ENCODE data around the gene ARVCF.

Gene ARVCF

GRCh38 chr22:20017622-20017958 lies 967 bp upstream of the ARVCF start:
- DNase-seq (ENCODE audit: low spot score) = no peak

GRCh38 chr22:20015971-20016733 lies 471 bp downstream of the ARVCF start:
- DNase-seq (ENCODE audit: low spot score) = no peak

GRCh38 chr22:20015187-20015625 lies 1.4 kb downstream of the ARVCF start:
- DNase-seq (ENCODE audit: low spot score) = no peak

- DNase-seq (ENCODE audit: low spot score) = no peak
Measured at GRCh38 chr22:20014526-20015186, 2.0 kb downstream of the ARVCF start.

DNA sequence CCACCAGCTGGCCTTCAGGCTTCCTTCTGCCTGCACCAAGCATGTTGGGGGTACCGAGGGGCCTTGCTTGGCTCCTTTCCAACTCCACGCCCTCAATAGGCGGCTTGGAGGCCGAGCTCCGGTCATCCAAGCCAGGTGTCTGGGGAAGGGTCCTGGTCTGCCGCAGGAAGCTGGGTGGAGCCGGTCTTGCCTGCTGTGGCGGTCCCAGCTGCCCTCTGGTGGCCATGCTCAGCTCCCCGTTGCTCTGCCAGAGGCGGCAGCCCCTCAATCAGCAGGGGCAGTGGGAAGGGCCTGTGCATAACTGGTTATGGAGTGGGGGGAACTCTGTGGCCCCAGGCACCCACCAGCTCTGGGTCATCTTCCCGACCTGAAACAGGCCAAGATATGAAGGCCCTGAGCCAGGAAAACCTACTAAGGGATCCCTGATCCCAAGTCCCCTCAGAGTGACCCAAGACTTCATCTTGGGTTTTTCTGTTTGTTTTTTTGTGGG lies 3.2 kb downstream of the ARVCF start:
- DNase-seq (ENCODE audit: low spot score) = peak; percentile 13

DNA sequence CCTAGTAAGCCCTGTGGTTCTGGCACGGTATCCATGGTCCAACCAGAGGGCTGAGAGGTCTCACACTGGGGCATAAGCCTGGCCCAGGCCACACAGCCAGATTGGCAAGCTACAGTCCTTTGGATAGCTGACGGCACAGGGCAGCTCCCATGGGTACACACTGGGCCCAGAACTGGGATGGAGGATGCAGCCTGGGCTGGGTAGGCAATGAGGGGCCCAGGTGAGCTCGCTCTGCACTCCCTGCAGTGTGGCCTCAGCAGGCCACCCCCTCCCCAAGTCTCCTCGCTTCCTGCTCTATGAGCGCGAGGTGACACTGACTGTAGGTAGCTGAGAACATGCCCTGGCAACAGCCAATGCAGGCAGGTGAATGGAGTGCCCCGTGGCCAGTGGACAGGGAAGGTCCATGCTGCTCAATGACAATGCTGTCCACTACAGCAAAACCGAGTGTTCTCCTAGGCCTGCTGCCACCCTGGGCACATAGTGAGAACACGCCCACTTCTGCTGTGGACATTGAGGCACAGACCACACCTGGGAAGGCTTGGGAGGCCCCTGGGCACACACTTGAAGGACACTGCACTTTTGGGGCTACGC lies 3.8 kb downstream of the ARVCF start:
- no peak for DNase-seq (ENCODE audit: low spot score)

GRCh38 chr22:20011993-20012740 lies 4.5 kb downstream of the ARVCF start:
- no peak for DNase-seq (ENCODE audit: low spot score)

DNA sequence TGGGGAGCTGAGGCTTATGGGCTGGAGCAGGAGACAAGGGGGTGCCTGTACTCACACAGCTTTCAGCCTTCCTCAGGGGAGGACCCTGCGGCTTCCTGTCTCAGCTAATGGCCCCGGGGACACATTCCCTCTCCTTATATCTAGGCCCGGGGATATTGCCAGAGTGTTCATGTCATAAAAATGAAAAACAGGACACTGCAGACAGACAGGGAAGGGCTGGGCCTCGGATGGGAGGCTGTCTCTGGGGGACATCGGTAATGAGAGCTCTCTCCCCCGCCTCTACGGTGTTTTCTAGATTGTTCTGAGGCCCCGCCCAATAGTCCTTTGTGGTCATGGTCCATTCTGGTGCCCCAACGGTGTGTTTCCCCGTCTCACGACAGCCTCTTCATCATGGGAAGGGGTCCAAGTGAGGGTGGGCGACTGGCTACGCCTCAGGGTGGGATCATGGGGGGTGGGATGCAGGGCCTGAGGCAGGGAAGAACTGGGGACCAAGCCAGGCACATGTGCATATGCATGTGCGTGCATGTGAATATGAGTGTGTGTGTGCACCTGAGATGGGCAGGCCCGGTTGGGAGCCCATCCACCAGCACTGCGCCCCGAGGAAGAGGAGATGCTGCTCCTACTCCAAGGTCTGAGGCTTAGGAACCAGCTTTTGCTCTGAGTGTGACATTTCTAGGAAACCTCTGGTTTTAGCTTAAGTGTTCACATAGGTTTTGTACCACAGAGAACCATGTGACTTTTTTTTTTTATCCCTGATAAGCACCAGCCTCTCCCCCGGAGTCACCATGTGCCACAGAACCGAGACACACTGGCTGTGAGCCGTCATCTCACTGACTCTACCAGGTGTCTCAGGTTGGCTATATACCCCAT lies 5.3 kb downstream of the ARVCF start:
- DNase-seq (ENCODE audit: low spot score) = no peak

DNA sequence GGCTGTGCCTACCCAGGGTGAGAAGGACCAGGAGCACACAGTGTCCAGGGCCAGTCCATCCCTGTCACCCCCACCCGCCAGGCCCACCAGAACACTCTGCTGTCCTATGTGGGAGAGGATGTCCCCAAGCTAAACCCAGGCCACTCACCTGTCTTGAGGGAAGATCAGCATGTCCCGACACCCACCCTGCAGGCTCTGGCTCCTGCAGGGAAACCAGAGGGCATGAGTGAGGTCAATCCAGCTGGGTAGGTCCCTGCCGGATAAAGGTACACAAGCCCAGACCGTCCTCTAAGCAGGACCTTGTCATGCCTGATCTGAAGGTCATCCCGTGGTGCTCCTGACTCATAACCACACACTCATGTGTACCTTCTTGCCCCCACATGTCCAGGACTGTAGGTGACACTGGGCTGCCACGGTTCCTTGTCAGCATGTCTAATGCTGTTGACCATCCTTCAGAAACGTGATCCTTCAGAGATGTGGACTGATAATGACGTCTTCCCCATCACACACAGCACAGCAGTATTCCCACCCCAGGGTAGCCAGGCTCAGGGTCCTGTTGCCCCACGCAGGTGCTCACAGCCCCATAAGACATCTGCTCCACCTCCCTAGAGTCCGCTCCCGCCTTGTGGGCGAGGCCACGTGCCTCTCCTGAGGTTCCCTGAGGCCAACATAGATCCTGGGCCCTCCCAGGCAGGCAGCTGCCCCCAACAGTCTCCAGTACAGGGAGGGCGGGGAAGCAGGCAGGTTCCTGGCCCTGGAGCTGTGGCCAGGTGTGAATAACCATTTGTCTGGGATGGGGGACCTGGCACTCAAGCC lies 6.1 kb downstream of the ARVCF start:
- DNase-seq (ENCODE audit: low spot score) = no peak

- no peak for DNase-seq (ENCODE audit: low spot score)
Measured at GRCh38 chr22:20009582-20010306, 6.9 kb downstream of the ARVCF start.

DNA sequence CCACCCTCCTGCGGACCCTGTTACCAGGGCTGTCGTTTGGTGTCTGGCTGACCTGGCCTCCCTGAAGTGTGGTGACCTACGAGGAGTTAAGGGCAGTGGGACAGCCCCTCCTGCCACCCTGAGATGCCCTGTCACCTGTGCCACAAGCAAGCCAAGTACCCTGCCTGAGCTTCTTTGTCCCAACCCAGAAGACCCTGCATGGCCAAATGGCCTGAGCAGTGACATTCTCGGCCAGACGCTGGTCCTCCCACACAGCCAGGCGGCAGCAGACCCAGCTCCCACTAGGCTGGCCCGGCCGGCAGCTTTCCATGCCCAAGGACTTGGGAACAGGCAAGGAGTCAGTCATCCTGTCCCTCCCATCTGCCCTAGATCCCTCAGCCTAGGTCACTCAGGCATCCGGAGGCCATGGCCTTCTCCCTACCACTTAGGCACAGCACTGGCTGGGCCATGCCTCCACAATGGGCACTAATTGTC lies 7.6 kb downstream of the ARVCF start:
- DNase-seq (ENCODE audit: low spot score) = no peak

- DNase-seq (ENCODE audit: low spot score) = no peak
Measured at GRCh38 chr22:20008221-20008995, 8.2 kb downstream of the ARVCF start.

GRCh38 chr22:20004464-20004863 lies 12.2 kb downstream of the ARVCF start:
- no peak for DNase-seq (ENCODE audit: low spot score)

- DNase-seq (ENCODE audit: low spot score) = no peak
Measured at GRCh38 chr22:20003304-20003703, 13.3 kb downstream of the ARVCF start.

DNA sequence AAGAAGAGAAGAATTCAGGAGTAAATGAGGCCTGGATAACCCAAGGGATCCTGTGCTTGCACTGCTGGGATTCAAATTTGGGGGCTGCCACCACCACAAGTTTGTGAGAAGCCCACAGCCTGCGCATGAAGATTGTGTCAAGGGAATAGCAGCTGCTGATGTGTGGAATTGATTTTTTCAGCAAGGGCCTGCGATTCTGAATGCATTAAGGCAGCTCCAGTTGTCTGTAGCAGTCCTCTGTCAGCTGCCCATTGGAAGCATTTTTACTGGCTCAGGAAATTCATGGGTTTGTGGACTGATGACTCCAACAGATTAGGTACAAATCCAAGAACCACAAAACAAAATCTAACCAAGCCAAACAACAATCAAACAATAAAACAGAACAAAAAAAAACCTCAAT lies 14.0 kb downstream of the ARVCF start:
- DNase-seq (ENCODE audit: low spot score) = no peak

GRCh38 chr22:20002128-20002527 lies 14.5 kb downstream of the ARVCF start:
- DNase-seq (ENCODE audit: low spot score) = no peak

GRCh38 chr22:20001082-20001638 lies 15.5 kb downstream of the ARVCF start:
- no peak for DNase-seq (ENCODE audit: low spot score)

GRCh38 chr22:20000246-20001081 lies 16.2 kb downstream of the ARVCF start:
- DNase-seq (ENCODE audit: low spot score) = no peak

Data from CD4-positive, alpha-beta T cell treated with Interleukin-6 at 100 ng/mL for 8 hours (primary cell).